Stimulated activated CD8-positive, alpha-beta memory T cell treated with anti-CD3 and anti-CD28 coated beads, Interleukin-15, amount 100 ng/mL, for 1 hour (primary cell): ENCODE results near the gene FAM161A.
"Not testable (repeated sequence)": the region's sequence is repeated elsewhere in the genome, so short reads cannot be mapped to it uniquely, and the experiment has no call there.

Source experiments
- DNase-seq: peaks from one replicate; pipeline ENCODE4 v3.0.0-alpha.2; 2020; ENCODE audit warnings: low read depth

FAM161A gene, protein sequence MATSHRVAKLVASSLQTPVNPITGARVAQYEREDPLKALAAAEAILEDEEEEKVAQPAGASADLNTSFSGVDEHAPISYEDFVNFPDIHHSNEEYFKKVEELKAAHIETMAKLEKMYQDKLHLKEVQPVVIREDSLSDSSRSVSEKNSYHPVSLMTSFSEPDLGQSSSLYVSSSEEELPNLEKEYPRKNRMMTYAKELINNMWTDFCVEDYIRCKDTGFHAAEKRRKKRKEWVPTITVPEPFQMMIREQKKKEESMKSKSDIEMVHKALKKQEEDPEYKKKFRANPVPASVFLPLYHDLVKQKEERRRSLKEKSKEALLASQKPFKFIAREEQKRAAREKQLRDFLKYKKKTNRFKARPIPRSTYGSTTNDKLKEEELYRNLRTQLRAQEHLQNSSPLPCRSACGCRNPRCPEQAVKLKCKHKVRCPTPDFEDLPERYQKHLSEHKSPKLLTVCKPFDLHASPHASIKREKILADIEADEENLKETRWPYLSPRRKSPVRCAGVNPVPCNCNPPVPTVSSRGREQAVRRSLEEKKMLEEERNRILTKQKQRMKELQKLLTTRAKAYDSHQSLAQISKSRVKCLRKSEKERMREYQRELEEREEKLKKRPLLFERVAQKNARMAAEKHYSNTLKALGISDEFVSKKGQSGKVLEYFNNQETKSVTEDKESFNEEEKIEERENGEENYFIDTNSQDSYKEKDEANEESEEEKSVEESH

DNA sequence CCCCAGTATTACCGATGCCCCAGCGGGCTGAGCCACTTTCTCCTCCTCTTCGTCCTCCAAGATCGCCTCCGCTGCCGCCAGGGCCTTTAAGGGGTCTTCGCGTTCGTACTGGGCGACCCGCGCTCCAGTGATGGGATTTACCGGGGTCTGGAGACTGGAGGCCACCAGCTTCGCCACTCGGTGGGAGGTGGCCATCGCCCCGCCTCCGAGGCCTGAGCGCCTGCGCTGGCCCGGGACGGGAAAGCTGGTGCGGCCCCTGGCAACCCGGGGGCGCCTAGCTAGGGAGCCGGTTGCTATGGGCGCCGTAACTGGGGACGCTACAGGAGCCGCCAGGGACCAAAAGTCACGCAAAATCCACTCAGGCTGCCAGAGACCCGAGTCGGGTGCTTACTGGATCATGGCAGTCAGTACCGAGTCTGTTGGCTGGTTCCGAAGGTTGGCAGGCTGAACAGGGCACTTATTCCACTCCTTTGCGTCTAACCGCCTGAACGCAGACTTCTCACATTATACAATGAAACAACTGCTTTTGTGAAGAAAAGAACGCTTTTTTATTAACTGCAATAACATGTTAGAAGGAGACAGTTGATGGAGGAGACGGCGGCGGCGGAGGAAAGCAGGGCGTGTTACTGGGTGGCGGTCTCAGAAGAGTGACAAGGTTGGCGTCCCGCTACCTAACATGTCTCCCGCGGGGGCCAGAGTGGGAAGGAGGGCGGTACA, at the start of gene FAM161A:
Gene FAM161A (minus strand): TSS at position 214 of the 717 bp plus-strand sequence. CDS start 19 bp downstream, at position 195.
- DNase-seq = peak; percentile 35

DNA sequence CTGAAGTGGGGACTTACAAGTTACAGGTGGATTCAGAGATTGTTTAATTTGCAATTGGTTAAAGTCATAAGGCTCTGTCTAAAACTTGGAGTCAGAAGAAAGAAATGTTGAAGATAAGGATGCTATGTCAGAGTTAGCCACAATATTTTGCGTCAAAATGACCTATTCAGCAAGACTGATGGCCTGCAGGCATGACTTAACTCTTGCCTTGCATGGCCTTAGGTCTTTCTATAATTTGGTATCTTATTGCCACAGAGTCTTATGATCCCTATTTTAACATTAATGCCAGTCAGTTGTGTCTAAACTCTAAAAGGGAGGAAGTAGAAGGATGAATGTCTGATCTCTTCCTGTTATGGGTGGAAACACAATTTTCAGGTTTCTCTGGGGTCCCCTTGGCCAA, 46.4 kb upstream of the FAM161A start:
- no peak for DNase-seq

DNA sequence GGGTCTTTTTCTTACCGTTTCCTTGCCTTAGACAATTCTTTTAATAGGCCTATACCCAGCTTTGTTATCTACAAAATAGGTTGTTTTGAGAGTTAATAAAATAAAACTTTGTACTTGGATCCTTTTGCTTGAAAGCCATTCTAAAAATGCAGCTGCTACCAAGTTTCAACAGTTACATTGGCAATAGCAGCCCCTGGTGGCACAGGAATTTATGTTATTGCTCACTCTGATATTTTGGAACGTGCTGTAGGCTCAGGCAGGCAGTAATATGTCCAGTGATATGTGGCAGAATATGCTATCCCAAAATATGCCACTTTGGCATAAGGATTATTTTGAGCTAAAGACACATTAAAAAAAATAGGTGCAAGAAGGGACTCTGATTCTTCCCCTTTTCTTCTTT, 45.0 kb upstream of the FAM161A start:
- no peak for DNase-seq

DNA sequence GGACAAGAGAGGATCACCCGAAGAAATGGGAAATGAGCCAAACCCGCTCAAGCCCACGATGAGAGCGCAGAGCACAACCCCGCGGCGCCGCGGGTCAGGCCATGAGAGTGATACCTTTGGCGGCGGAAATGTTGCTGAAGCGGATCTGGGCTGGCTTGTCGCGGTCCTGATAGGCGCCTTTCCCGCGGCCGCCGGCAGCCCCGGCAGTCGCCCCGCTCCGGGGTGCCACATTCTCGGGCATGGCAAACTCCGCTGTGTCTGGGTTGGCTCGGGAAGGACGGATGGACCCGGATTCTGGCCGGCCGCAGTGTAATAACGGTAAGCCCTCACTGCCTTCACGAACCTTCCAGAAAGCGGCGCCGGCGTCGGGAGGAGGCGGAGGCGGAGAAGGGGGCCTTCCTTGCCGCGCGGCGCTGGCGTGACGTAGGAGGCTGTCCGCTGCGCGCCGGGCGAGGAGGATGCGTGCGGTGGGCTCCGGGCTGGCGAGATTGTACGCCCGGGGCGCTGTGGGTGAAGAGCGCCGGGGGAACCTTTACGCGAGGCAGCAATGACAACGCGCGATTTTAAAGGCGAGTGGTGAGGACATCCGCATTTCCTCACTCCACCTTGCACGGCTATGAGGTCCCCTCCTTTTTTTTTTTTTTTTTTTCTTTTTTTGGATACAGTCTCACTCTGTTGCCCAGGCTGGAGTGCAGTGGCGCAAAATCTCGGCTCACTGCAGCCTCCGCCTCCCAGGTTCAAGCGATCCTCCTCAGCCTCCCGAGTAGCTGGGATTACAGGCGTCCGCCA, 34.6 kb upstream of the FAM161A start, which contains the start of gene CCT4:
Gene CCT4 (minus strand): TSS at position 390 of the 789 bp plus-strand sequence. CDS start 149 bp downstream, at position 241.
- DNase-seq = peak; percentile 80

DNA sequence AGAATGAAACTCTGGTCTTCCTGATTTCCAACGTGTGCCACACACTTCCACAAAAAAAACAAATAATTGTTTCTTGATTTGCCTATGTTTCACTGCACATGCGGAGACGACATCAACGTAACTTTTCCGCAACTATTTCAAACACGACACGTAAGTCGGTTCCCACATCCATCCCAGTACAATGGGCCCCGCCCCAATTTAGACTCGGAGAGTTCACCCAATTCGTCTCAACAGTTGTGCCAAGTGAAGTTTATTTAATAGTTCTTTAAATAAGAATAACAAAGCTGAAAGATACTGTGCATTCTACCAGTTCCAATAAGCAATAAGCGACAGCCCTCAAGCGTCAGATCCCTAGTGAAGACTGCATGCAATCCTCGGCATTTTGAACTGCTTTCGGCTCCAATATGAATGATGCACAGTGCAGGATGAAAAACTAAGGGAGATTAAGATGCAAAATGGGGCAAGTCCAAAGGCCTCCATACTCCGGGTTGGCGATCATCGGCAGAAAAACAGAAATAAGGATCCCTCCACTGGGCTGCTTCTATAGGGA, 33.9 kb upstream of the FAM161A start:
- DNase-seq = no peak

DNA sequence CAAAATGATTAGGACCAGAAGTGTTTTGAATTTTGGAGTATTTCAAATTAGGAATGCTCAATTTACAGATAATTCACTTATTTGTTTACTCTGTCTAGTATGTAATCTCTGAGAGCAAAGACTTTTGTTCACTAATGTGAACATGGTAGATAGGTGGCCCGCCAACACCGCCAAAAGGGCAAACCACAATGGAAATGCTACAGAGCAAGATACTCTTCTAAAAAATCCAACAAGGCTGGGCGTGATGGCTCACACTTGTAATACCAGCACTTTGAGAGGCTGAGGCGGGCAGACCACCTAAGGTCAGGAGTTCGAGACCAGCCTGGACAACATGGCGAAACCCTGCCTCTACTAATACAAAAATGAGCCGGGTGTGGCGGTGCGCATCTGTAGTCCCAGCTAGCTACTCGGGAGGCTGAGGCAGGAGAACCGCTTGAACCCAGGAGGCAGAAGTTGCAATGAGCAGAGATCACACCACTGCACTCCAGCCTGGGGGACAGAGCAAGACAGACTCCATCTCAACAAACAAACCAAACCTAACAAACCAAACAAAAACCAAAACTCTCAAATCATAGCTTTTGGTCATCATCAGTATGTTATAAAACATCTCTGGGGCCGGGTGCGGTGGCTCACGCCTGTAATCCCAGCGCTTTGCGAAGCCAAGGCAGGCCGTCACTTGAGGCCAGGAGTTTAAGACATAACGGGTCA, 32.2 kb upstream of the FAM161A start:
- no peak for DNase-seq

DNA sequence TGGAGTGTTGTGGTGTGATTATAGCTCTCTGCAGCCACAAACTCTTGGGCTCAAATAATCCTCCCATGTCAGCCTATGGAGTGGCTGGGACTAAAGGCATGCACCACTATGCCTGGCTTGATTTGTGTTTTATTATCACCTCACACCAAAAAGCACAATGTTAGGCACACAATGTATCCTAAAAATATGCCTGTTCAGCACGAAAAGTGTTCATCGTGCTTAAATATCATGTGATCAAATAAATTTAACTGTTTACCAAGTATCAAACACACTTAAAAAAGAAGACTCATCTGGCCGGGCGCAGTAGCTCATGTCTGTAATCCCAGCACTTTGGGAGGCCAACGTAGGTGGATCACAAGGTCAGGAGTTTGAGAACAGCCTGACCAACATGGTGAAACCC, 29.0 kb upstream of the FAM161A start:
- no peak for DNase-seq

DNA sequence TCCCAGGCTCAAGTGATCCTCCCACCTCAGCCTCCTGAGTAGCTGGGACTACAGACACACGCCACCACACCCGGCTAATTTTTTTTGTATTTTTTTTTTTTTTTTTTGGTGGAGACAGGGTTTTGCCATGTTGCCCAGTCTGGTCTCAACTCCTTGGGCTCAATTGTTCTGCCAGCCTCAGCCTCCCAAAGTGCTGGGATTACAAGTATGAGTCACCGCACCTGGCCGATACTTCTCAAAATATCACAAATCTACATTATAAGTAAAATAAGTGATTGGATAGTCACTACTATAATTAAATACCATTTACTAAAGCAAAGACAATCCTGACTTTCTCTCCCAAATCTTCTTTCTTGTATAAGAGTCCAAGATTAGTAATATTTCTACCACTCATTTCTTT, 25.5 kb upstream of the FAM161A start:
- DNase-seq = not testable (repeated sequence)

DNA sequence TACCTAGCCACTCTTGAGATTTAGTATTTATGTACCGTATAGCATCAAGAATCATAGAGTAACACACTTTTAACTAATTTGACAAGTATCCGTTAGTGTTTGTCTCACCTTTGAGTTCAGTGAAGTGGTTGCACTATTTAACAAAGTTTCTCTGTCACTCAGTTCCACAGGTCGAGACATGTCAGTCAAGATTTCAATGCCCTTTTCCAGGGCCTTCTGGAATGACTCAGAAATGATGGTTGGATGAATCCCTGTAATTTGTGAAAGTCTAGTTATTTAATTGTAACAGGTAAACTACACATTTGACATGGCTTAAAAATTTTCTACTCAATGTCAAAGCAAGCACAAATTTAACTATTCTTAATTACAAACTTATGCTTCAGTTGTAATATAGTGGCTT, 24.9 kb upstream of the FAM161A start:
- DNase-seq = no peak

DNA sequence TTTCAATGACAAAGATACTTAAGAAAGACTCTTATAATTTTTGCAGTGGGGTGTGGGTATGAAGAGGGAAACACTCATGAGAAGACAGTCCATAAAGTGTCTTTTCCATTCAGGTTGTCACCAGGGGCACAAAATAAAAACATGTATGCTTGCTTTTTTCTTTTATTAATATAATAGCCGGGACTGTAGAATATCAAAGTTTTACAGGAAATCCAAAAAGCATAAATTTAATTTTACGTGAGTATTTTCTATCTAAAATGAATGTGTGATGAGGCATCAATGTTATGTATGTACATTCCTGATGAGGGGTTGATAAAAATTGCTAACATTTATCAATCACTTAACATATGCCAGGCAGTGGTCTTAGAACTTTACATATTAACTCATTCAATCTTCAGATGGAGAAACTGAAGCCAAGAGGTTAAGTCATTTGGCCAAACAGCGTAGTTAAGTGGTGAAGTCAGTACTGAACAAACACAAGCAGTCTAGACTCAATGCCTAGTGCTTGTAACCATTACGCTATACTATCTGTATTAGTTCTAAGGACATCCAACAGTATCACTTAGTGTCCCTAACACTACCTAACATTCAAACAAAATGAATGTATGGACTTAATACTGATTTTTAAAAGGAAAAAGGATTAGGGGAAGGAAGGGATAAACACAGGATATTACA, 23.8 kb upstream of the FAM161A start:
- DNase-seq = no peak

DNA sequence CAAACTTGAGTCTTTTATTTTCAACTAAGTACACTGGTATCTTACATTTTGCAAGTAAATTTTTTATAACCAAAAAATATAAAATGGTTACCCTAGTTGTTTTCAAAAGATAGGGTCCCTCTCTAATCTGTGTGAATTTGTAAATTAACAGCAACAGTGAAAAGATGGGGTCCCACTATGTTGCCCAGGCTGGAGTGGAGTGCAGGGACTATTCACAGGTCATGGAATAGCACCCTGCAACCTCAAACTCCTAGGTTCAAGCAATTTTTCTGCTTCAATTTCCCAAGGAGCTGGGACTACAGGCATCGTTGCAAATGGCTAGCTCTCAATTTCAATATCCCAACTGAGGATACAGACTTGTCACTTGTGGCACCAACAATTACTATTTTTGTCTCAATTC, 22.5 kb upstream of the FAM161A start:
- no peak for DNase-seq

DNA sequence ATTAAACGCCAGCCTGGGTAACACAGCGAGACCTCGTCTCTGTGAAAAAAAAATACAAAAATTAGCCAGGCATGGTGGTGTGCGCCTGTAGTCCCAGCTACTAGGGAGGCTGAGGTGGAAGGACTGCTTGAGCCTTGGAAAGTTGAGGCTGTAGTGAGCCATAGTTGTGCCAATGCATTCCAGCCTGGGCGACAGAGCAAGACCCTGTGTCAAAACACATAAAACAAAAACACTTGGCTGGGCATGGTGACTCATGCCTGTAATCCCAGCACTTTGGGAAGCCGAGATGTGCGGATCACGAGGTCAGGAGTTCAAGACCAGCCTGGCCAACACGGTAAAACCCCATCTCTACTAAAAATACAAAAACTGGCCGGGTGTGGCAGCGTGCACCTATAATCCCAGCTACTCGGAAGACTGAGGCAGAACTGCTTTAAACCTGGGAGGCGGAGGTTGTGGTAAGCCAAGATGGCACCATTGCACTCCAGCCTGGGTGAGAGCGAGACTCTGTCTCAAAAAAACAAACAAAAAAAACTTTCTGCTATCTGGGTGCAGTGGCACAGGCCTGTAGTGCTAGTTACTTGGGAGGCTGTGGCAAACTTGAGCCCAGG, 12.7 kb upstream of the FAM161A start:
- not testable (repeated sequence) for DNase-seq

DNA sequence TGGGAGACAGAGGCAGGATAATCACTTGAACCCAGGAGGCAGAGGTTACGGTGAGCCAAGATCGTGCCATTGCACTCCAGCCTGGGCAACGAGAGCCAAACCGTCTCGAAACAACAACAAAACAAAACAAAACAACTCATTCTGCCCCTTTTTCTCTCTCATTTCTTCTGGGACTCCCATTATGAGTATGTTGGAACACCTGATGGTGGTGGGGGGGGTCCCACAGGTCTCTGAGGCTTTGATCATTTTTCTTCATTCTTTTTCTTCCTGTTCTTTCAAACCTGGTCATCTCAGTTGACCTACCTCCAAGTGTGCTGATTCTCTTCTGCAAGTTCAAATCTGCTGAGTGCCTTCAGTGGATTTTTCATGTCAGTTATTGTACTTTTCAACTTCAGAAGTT, 8.2 kb upstream of the FAM161A start:
- no peak for DNase-seq

DNA sequence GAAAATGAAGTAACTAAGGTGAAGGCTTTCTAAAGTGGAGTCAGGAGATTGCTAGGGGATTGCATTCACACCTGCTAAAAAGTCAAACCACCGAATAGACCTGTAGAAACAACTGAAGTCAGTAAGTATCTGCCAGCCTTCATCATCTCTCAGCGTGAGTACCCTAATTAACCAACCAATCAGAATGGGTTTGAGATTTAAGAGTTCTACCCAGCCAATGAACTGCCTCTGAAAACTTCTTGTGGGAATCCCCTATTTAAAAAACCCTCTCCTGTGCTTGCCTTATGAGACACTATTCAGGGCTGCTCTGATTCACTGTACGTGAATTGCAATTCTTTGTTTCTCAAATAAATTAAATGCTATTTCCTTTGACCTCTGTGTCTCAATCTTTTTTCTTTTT, 3.4 kb upstream of the FAM161A start:
- DNase-seq = no peak

DNA sequence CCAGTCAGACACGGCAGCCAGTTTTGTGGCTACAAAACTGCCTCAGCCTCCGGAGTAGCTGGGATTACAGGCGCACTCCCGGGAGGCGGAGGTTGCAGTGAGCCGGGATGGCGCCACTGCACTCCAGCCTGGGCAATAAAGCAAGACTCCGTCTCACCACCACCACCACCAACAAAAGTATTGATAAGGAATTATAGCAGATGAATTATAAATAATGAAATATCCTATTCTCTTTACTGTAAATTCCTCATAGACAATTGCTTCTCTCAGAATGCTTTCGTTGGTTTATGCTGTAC, 1.4 kb upstream of the FAM161A start:
- DNase-seq = no peak

DNA sequence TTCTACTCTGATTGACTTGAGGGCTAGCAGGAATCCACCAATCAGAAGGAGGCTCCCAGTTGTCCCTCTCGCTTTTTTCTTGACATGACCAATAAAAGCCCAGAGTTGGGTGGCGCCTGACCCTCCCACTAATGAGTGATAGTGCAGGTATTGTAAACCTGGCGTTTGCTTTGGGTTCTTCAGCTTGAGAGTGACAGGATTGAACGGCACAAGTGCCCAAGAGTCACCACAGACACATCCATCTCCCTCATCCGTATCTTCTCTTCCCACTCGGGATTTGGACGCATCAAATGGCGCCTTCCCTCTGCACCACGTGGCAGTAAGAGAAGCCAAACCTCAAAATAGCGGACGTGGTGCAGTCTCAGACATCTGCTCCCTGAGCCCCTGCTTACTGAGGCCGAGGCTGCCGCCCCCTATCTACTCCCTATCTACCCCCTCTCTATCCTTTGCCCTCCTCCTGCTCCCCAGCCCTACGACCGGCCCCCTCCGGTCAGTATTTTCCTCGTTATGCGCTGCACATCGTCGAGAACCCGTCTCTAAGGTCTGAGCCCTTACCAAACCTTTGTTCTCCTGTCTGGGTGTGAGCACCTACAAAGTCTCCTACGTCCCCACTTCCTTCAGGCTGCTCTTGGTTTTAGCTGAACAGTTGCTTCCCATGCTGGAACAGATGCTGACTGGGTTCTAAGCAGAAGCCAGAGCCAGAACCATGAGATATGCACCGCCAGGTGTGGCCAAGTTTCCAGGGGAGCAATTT, 881 bp upstream of the FAM161A start:
- DNase-seq = peak; percentile 73

DNA sequence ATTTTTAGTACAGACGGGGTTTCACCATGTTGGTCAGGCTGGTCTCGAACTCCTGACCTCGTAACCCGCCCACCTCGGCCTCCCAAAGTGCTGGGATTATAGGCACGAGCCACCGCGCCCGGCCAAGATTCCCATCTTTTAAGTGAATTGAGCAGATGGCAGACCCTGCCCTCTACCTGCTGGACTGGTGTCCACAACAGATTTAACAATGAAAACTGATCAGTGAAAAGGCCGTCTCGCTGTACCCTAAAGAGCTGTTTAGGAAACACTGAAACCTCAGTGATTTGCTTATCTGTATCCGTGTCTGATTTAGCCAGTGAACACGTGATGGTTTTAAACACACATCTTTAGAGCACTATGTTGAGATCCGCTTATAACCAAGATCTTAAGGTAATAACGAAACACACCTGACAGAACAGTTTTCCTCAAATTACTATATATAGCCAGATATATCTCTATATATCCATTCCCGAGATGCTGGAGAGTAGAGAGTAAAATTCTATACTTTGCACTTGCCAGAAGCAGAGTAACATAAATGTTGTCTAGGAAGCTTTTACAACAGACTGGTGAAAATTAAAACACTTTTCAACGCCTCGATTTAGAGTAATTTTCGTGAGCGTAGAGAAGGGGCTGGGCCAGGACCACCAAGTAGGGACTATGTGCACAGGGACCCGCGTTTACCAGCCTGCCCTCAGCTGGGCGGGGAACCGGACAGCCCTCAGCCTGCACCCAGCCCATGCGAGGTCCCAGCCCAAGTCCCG, 594 bp downstream of the FAM161A start:
- DNase-seq = no peak

DNA sequence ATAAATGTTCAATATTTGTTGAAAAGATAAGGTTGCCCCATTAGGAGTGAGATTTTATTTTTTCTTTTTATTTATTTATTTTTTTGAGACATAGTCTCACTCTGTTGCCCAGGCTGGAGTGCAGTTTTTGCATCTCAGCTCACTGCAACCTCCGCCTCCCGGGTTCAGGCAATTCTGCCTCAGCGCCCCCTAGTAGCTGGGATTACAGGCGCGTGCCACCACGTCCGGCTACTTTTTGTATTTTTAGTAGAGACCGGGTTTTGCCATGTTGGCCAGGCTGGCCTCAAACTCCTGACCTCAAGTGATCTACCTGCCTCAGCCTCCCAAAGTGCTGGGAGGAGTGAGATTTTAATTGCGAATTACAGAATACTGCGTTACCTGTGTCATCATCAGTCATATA, 2.6 kb downstream of the FAM161A start:
- not testable (repeated sequence) for DNase-seq

DNA sequence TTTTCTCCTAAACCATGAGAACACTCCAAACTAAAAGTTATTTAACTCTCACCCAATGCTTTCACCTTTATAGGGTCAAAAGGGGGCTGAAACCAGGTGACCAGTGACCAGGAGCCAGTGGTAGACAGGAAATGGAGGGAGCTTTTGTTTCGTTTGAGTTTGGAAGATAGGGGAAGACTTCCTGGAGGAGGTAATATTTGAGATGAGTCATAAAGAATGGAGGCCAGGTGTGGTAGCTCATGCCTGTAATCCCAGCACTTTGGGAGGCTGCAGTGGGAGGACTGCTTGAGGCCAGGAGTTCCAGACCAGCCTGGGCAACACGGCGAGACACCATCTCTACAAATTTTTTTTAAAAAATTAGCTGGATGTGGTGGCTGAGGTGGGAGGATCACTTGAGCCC, 8.5 kb downstream of the FAM161A start:
- no peak for DNase-seq
